IPS-18c (cell line): ENCODE measurements around the gene IL17A.
"Not testable (repeated sequence)": the region's sequence is repeated elsewhere in the genome, so short reads cannot be mapped to it uniquely, and the experiment has no call there.

Source experiments
- H3K4me3 ChIP-seq: 2 replicates; pipeline ENCODE4 v1.7.0; 2013; ENCODE audit warnings: low read depth, mild to moderate bottlenecking, low read length, moderate library complexity; ENCODE audit not compliant: insufficient read depth
- H3K9me3 ChIP-seq: one replicate; pipeline ENCODE4 v1.6.1; 2013; ENCODE audit warnings: mild to moderate bottlenecking, low read length, moderate library complexity; ENCODE audit not compliant: control insufficient read depth, insufficient read depth

Gene IL17A

GRCh38 chr6:52160472-52161104 is 25.6 kb upstream of the IL17A start:
- H3K4me3 ChIP-seq = no peak overlapping the region
- no peaks in the 10 kb centered on the region for H3K9me3 ChIP-seq

- H3K4me3 ChIP-seq = no peak overlapping the region
- H3K9me3 ChIP-seq = no peaks in the 10 kb centered on the region
These were observed 24.3 kb upstream of the IL17A start for GRCh38 chr6:52161689-52162438.

- no peaks in the 10 kb centered on the region for H3K9me3 ChIP-seq
- H3K4me3 ChIP-seq = no peak overlapping the region
These were observed 23.0 kb upstream of the IL17A start for GRCh38 chr6:52162940-52163908.

GRCh38 chr6:52164319-52165094 is 21.7 kb upstream of the IL17A start:
- H3K9me3 ChIP-seq = no peaks in the 10 kb centered on the region
- no peak overlapping the region for H3K4me3 ChIP-seq

GRCh38 chr6:52167267-52167666 is 18.9 kb upstream of the IL17A start:
- Histone ChIP-seq H3K9me3 (no peaks in the 10 kb centered on the region), H3K4me3 (no peak overlapping the region)

- not testable (repeated sequence) for H3K4me3 ChIP-seq
These were observed 17.8 kb upstream of the IL17A start for GRCh38 chr6:52168351-52168750.

GRCh38 chr6:52174118-52174517 is 12.1 kb upstream of the IL17A start:
- Histone ChIP-seq H3K9me3 (no peaks in the 10 kb centered on the region), H3K4me3 (no peak overlapping the region)

More at GRCh38 chr6:52168351-52168750, 17.8 kb upstream of the IL17A start:
- H3K9me3 ChIP-seq = not testable (repeated sequence)

- Histone ChIP-seq H3K9me3 (no peaks in the 10 kb centered on the region), H3K4me3 (no peak overlapping the region)
These were observed 9.6 kb upstream of the IL17A start for GRCh38 chr6:52176550-52176949.

GRCh38 chr6:52177961-52178360 is 8.2 kb upstream of the IL17A start:
- no peak overlapping the region for H3K4me3 ChIP-seq
- H3K9me3 ChIP-seq = no peaks in the 10 kb centered on the region

GRCh38 chr6:52180787-52181558 is 5.2 kb upstream of the IL17A start:
- Histone ChIP-seq H3K9me3 (no peaks in the 10 kb centered on the region), H3K4me3 (no peak overlapping the region)

- no peaks in the 10 kb centered on the region for H3K9me3 ChIP-seq
These were observed 3.0 kb upstream of the IL17A start for GRCh38 chr6:52183131-52183713.

GRCh38 chr6:52186480-52186879 is 305 bp downstream of the IL17A start:
- no peak overlapping the region for H3K4me3 ChIP-seq

More at GRCh38 chr6:52183131-52183713, 3.0 kb upstream of the IL17A start:
- H3K4me3 ChIP-seq = no peak overlapping the region

GRCh38 chr6:52187098-52187497 is 923 bp downstream of the IL17A start:
- no peaks in the 10 kb centered on the region for H3K9me3 ChIP-seq
- H3K4me3 ChIP-seq = no peak overlapping the region

More at GRCh38 chr6:52186480-52186879, 305 bp downstream of the IL17A start:
- no peaks in the 10 kb centered on the region for H3K9me3 ChIP-seq

- H3K9me3 ChIP-seq = no peaks in the 10 kb centered on the region
- H3K4me3 ChIP-seq = no peak overlapping the region
These were observed 3.8 kb downstream of the IL17A start for GRCh38 chr6:52189974-52190373.

- H3K4me3 ChIP-seq = no peak overlapping the region
- H3K9me3 ChIP-seq = no peaks in the 10 kb centered on the region
These were observed 4.2 kb downstream of the IL17A start for GRCh38 chr6:52190409-52190808.

GRCh38 chr6:52191824-52192223 is 5.6 kb downstream of the IL17A start:
- Histone ChIP-seq H3K9me3 (no peaks in the 10 kb centered on the region), H3K4me3 (no peak overlapping the region)
